Fibroblast of pulmonary artery (primary cell): ENCODE results near the gene PRR9.

Experiments
- DNase-seq: peaks from one replicate; pipeline ENCODE4 v3.0.0-alpha.2; 2010; ENCODE audit warnings: low read depth
- H3K4me3 ChIP-seq: replicated peaks from 2 replicates; pipeline ENCODE4 v1.5.1; 2011; ENCODE audit warnings: low read depth, mild to moderate bottlenecking, control low read depth, low read length, moderate library complexity
- TF ChIP-seq, protein P1 (sequence below): IDR thresholded peaks from 2 replicates; pipeline ENCODE4 v1.5.1; 2011; ENCODE audit warnings: mild to moderate bottlenecking, control low read depth, low read length, inconsistent platforms; ENCODE audit errors: missing control alignments

The PRR9 gene

DNA sequence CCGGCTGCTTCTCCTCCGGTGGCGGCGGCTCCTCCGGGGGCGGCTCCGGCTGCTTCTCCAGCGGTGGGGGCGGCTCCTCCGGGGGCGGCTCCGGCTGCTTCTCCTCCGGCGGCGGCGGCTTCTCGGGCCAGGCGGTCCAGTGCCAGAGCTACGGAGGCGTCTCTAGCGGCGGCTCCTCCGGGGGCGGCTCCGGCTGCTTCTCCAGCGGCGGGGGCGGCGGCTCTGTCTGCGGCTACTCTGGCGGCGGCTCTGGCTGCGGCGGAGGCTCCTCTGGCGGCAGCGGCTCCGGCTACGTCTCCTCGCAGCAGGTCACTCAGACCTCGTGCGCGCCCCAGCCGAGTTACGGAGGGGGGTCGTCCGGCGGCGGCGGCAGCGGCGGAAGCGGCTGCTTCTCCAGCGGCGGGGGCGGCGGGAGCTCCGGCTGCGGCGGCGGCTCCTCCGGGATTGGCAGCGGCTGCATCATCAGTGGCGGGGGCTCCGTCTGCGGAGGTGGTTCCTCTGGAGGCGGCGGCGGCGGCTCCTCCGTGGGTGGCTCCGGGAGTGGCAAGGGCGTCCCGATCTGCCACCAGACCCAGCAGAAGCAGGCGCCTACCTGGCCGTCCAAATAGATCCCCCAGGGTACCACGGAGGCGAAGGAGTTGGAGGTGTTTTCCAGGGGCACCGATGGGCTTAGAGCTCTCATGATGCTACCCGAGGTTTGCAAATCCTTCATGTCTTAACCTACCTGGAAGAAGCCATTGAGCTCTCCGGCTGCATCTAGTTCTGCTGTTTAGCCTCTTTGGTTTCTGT lies 44.1 kb downstream of the PRR9 start:
- TF ChIP-seq, protein P1, sequence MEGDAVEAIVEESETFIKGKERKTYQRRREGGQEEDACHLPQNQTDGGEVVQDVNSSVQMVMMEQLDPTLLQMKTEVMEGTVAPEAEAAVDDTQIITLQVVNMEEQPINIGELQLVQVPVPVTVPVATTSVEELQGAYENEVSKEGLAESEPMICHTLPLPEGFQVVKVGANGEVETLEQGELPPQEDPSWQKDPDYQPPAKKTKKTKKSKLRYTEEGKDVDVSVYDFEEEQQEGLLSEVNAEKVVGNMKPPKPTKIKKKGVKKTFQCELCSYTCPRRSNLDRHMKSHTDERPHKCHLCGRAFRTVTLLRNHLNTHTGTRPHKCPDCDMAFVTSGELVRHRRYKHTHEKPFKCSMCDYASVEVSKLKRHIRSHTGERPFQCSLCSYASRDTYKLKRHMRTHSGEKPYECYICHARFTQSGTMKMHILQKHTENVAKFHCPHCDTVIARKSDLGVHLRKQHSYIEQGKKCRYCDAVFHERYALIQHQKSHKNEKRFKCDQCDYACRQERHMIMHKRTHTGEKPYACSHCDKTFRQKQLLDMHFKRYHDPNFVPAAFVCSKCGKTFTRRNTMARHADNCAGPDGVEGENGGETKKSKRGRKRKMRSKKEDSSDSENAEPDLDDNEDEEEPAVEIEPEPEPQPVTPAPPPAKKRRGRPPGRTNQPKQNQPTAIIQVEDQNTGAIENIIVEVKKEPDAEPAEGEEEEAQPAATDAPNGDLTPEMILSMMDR = no peak
- DNase-seq = peak; percentile 6
- peak overlapping the region; percentile 34 for H3K4me3 ChIP-seq

DNA sequence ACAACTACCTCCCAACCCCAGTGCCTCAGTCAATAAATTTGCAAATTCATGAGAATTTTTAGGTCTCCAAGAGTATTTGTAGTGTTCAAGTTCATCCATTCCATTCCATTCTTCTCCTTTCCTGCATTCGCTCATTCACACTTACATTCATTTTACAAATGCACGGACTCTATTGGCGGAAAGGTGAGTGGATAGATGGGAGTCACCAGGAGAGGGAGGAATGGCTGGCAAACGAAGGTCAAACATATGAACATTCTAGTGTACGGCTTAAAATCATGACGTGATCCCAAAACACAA lies 44.6 kb downstream of the PRR9 start:
- TF ChIP-seq, protein P1 = no peak
- no peak for DNase-seq
- no peak overlapping the region for H3K4me3 ChIP-seq

DNA sequence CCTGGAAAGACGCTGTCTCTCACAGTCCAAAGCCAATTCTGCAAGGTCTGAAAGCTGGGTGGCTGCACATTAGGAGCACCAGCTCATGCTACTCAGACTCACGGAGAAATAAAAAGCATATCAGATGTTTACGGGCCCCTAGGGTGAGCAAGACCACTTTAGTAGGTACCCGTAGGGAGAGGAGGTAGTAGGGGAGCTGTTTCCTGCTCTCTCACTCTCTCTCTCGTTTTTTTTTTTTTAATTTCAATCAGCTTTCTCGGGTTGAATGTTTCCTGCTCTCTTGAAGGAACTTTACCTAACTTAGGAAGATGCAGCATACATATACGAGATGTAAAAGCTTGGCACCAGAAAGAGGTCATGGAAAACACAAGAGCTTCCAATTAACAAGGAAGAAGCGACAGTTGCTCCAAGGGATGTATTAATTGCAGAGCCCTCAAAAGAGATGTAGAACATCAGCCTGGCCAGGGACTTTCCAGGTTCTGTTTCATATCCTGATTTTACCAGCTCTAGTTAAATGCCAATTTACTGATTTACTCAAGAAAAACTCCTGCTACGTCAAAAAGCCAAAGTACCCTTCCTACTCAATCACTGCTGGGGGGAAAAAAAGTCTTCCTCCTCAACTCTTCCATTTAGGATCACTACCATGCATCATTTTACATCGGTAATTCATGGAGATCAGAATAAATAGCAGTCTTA lies 45.2 kb downstream of the PRR9 start:
- DNase-seq = no peak
- H3K4me3 ChIP-seq = no peak overlapping the region
- TF ChIP-seq, protein P1 = no peak

DNA sequence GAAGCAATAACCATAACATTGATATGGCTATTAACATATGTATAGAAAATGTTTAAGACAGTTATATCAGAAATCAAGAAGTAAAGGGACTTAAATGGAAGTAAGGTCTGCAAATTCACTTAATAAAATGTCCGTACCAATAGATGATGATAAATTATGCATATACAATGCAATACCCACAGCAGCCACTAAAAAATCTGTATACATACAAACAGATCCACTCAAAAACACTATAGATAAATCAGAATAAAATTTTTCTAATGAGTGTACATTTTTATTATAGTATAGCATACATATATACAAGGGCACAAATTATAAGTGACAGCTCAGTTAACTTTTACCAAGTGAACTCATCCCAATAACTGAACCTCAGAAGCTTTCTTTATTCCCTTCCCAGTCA lies 48.1 kb downstream of the PRR9 start:
- DNase-seq = no peak
- TF ChIP-seq, protein P1 = no peak
- no peak overlapping the region for H3K4me3 ChIP-seq
